CD14-positive monocyte (primary cell): ENCODE data around the gene STARD5. TPM values are rescaled to one million over a fixed set of nuclear protein-coding genes. Genes with fewer than 3 reads are reported as not detected.

Experiments used
- DNase-seq, 3 donors: peaks; one replicate each; pipeline ENCODE4 v3.0.0-alpha.2; 2011 to 2022
- H2AFZ ChIP-seq: 2 replicates; pipeline ENCODE4 v1.6.0; 2012; ENCODE audit warnings: mild to moderate bottlenecking, low read depth, low read length, inconsistent platforms; ENCODE audit not compliant: insufficient read depth, poor library complexity, severe bottlenecking
- H3K27ac ChIP-seq, 2 donors: 1 replicate in 1 of 2; 2 replicates in 1 of 2; pipeline ENCODE4 v1.5.1; 2012 to 2013; ENCODE audit warnings: low read length in 2 of 2, control low read depth in 1 of 2, inconsistent platforms in 1 of 2, low read depth in 1 of 2, mild to moderate bottlenecking in 1 of 2
- H3K27me3 ChIP-seq, 2 donors: one replicate each; pipeline versions ENCODE4 v1.6.0 to v1.6.1; 2011 to 2013; ENCODE audit warnings: low read length in 2 of 2; ENCODE audit not compliant: control insufficient read depth in 2 of 2, insufficient read depth in 2 of 2
- H3K36me3 ChIP-seq, 2 donors: replicated peaks in 1 of 2; 1 replicate in 1 of 2; 2 replicates in 1 of 2; pipeline versions ENCODE4 v1.5.1 to v1.6.1; 2012 to 2013; ENCODE audit warnings: low read length in 2 of 2, control low read depth in 1 of 2, inconsistent platforms in 1 of 2, mild to moderate bottlenecking in 1 of 2; ENCODE audit not compliant: insufficient read depth in 2 of 2, control insufficient read depth in 1 of 2
- H3K4me1 ChIP-seq, 2 donors: 1 replicate in 1 of 2; 2 replicates in 1 of 2; pipeline versions ENCODE4 v1.5.1 to v1.6.1; 2012 to 2013; ENCODE audit warnings: low read length in 2 of 2, control low read depth in 1 of 2, inconsistent platforms in 1 of 2, mild to moderate bottlenecking in 1 of 2, moderate library complexity in 1 of 2; ENCODE audit not compliant: insufficient read depth in 2 of 2, control insufficient read depth in 1 of 2
- H3K4me2 ChIP-seq: replicated peaks from 2 replicates; pipeline ENCODE3; 2012; ENCODE audit warnings: low read length, moderate library complexity, mild to moderate bottlenecking; ENCODE audit not compliant: poor library complexity, severe bottlenecking; ENCODE audit errors: extremely low read depth
- H3K4me3 ChIP-seq, 3 experiments: fragments of 200-600 bp in 1 of 3; sonication (generic) in 1 of 3; replicated peaks in 1 of 3; 1 replicate in 2 of 3; 2 replicates in 1 of 3; pipeline ENCODE4 v1.5.1; 2011 to 2013; ENCODE audit warnings: low read length in 3 of 3, mild to moderate bottlenecking in 3 of 3, control low read depth in 2 of 3, low read depth in 2 of 3, inconsistent platforms in 1 of 3, moderate library complexity in 1 of 3
- H3K79me2 ChIP-seq: 2 replicates; pipeline ENCODE4 v1.6.0; 2012; ENCODE audit warnings: mild to moderate bottlenecking, control low read depth, inconsistent platforms, low read length, moderate library complexity; ENCODE audit not compliant: insufficient read depth
- H3K9ac ChIP-seq: 2 replicates; pipeline ENCODE4 v1.6.0; 2017; ENCODE audit warnings: low read length, mild to moderate bottlenecking; ENCODE audit not compliant: insufficient read depth, poor library complexity, severe bottlenecking
- H3K9me3 ChIP-seq, 2 donors: replicated peaks in 1 of 2; 1 replicate in 1 of 2; 2 replicates in 1 of 2; pipeline versions ENCODE4 v1.5.1 to v1.6.1; 2012 to 2013; ENCODE audit warnings: low read length in 2 of 2, control low read depth in 1 of 2; ENCODE audit not compliant: control insufficient read depth in 1 of 2, insufficient read depth in 1 of 2
- H4K20me1 ChIP-seq: 2 replicates; pipeline ENCODE4 v1.6.0; 2012; ENCODE audit warnings: mild to moderate bottlenecking, low read length, control low read depth, moderate library complexity; ENCODE audit not compliant: insufficient read depth
- H3K27ac Mint-ChIP-seq, 7 donors: one replicate each; pipeline ENCODE4 v1.8.0; 2020; ENCODE audit warnings: mild to moderate bottlenecking in 7 of 7, mixed read lengths in 7 of 7, moderate library complexity in 6 of 7, inconsistent platforms in 2 of 7
- H3K27me3 Mint-ChIP-seq, 3 donors: one replicate each; pipeline ENCODE4 v1.8.0; 2021 to 2022; ENCODE audit warnings: low read depth in 3 of 3, mild to moderate bottlenecking in 3 of 3, mixed read lengths in 3 of 3, moderate library complexity in 3 of 3, inconsistent platforms in 1 of 3
- H3K36me3 Mint-ChIP-seq, 2 donors: one replicate each; pipeline ENCODE4 v1.8.0; 2020; ENCODE audit warnings: mixed read lengths in 2 of 2, inconsistent platforms in 1 of 2, mild to moderate bottlenecking in 1 of 2
- H3K4me1 Mint-ChIP-seq: one replicate; pipeline ENCODE4 v1.8.0; 2020; ENCODE audit warnings: mild to moderate bottlenecking, mixed read lengths
- H3K4me3 Mint-ChIP-seq, 2 donors: one replicate each; pipeline ENCODE4 v1.8.0; 2020; ENCODE audit warnings: mild to moderate bottlenecking in 2 of 2, mixed read lengths in 2 of 2, moderate library complexity in 1 of 2
- H3K9me3 Mint-ChIP-seq, 7 donors: one replicate each; pipeline ENCODE4 v1.8.0; 2020 to 2022; ENCODE audit warnings: mixed read lengths in 7 of 7, mild to moderate bottlenecking in 6 of 7, moderate library complexity in 6 of 7, inconsistent platforms in 2 of 7
- WGBS: methylation state at CpG from one replicate; pipeline ENCODE4 v1.1.5; 2013; ENCODE audit warnings: missing lambda C conversion rate; ENCODE audit not compliant: insufficient coverage; 5-methylcytosine and 5-hydroxymethylcytosine counted together
- intact Hi-C, 2 donors: fragments of 100-400 bp; cut with micrococcal nuclease; formaldehyde crosslinking; loops; one replicate each; pipeline versions ENCODE4 v1.15.0 to v1.15.1; 2023
- polyA plus RNA-seq, 3 donors: library from polyadenylated mRNA; depleted of rRNA in 1 of 3; unstranded in 2 of 3; stranded (reverse) in 1 of 3; fragments of 300-500 nt in 2 of 3; fragments of >200 nt in 1 of 3; fragmentation: Illumina TruSeq in 2 of 3; gene quantifications; 1 replicate in 2 of 3; 2 replicates in 1 of 3; pipeline ENCODE4 v1.2.3, GENCODE V29; 2012 to 2021
- TF ChIP-seq, protein P1 (sequence below): fragments of 200-600 bp; IDR thresholded peaks from one replicate; pipeline ENCODE4 v1.8.0; 2022; ENCODE audit warnings: antibody characterized with exemption, mild to moderate bottlenecking

The STARD5 gene
- polyA plus RNA-seq, 3 donors: 1.5 to 15.1 (median 2.5) TPM

DNA sequence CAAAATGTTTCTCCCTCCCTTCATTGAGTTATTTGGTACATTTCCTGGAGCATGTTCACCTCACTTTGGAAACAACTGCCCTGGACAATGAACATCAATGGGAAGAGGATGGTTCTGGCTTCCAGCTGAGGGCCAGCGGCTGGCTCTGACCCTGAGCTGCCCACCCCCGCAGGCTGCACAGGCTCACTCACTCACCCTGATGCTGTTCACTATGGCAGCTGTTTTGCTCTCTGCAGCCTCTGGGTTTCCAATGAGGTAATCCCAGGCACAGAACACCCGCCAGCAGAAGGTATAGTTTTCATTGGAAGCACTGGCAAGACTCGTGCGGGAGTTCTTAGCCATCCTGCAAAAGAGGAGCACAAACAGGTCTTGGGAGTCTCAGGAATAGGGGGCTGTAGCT, 32.3 kb upstream of the STARD5 start:
- H3K9ac ChIP-seq: no peak overlapping the region
- no peaks in the 10 kb centered on the region for H4K20me1 ChIP-seq
- no peak for DNase-seq
- H2AFZ ChIP-seq: no peak overlapping the region
- WGBS: 83% methylated on average over 4 of the region's 5 CpGs
- Mint-ChIP-seq H3K4me1 (no peaks in the 10 kb centered on the region), H3K27me3 (peaks cover 0 to 4% (median 3%) of the 10 kb centered on the region in 3 donors), H3K27ac (no peak overlapping the region), H3K9me3 (no peaks in the 10 kb centered on the region), H3K36me3 (no peaks in the 10 kb centered on the region), H3K4me3 (no peak overlapping the region)
- no peaks in the 10 kb centered on the region for H3K4me1 ChIP-seq
- H3K27ac ChIP-seq: no peak overlapping the region
- H3K27me3 ChIP-seq: no peaks in the 10 kb centered on the region
- H3K4me2 ChIP-seq: no peak overlapping the region
- intact Hi-C loops: no loop called here
- H3K79me2 ChIP-seq: no peaks in the 10 kb centered on the region
- no peaks in the 10 kb centered on the region for H3K9me3 ChIP-seq
- TF ChIP-seq, protein P1, sequence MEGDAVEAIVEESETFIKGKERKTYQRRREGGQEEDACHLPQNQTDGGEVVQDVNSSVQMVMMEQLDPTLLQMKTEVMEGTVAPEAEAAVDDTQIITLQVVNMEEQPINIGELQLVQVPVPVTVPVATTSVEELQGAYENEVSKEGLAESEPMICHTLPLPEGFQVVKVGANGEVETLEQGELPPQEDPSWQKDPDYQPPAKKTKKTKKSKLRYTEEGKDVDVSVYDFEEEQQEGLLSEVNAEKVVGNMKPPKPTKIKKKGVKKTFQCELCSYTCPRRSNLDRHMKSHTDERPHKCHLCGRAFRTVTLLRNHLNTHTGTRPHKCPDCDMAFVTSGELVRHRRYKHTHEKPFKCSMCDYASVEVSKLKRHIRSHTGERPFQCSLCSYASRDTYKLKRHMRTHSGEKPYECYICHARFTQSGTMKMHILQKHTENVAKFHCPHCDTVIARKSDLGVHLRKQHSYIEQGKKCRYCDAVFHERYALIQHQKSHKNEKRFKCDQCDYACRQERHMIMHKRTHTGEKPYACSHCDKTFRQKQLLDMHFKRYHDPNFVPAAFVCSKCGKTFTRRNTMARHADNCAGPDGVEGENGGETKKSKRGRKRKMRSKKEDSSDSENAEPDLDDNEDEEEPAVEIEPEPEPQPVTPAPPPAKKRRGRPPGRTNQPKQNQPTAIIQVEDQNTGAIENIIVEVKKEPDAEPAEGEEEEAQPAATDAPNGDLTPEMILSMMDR: no peak
- H3K4me3 ChIP-seq: no peak overlapping the region
- H3K36me3 ChIP-seq: no peaks in the 10 kb centered on the region

DNA sequence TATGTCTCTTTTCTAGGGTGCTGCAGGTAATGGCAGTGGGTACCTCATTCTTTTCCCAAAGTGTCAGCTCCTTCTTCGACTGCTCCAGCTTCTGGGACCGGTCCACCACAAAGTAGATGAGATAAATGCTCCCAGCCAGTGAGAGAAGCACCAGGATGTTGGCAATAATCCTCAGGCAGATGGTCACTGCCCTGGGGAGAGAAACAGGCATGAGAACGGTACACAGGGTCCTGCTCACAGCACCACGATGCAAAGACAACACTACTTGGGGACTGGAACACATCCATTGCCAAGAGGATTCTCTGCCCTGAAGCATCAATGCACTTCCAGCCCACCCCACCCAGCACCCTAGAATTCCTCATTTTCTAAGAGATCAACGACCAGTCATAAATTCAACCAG, 27.7 kb upstream of the STARD5 start:
- H3K9ac ChIP-seq: no peak overlapping the region
- Mint-ChIP-seq H3K27me3 (peaks cover 0 to 5% (median 0%) of the 10 kb centered on the region in 3 donors), H3K4me3 (no peak overlapping the region), H3K27ac (no peak overlapping the region), H3K36me3 (no peaks in the 10 kb centered on the region), H3K9me3 (no peaks in the 10 kb centered on the region), H3K4me1 (no peaks in the 10 kb centered on the region)
- H3K36me3 ChIP-seq: no peaks in the 10 kb centered on the region
- intact Hi-C loops: no loop called here
- H3K27ac ChIP-seq: no peak overlapping the region
- TF ChIP-seq, protein P1: no peak
- no peaks in the 10 kb centered on the region for H3K27me3 ChIP-seq
- H4K20me1 ChIP-seq: no peaks in the 10 kb centered on the region
- H3K4me1 ChIP-seq: no peaks in the 10 kb centered on the region
- H3K4me2 ChIP-seq: no peak overlapping the region
- H3K79me2 ChIP-seq: no peaks in the 10 kb centered on the region
- H3K4me3 ChIP-seq: no peak overlapping the region
- no peak overlapping the region for H2AFZ ChIP-seq
- DNase-seq: no peak
- 94% methylated on average over 4 of the region's 5 CpGs for WGBS
- H3K9me3 ChIP-seq: no peaks in the 10 kb centered on the region
